Measurements from ENCODE around the gene BIRC6.
"Not testable (repeated sequence)": the region's sequence is repeated elsewhere in the genome, so short reads cannot be mapped to it uniquely, and the experiment has no call there.

BIRC6 gene

DNA sequence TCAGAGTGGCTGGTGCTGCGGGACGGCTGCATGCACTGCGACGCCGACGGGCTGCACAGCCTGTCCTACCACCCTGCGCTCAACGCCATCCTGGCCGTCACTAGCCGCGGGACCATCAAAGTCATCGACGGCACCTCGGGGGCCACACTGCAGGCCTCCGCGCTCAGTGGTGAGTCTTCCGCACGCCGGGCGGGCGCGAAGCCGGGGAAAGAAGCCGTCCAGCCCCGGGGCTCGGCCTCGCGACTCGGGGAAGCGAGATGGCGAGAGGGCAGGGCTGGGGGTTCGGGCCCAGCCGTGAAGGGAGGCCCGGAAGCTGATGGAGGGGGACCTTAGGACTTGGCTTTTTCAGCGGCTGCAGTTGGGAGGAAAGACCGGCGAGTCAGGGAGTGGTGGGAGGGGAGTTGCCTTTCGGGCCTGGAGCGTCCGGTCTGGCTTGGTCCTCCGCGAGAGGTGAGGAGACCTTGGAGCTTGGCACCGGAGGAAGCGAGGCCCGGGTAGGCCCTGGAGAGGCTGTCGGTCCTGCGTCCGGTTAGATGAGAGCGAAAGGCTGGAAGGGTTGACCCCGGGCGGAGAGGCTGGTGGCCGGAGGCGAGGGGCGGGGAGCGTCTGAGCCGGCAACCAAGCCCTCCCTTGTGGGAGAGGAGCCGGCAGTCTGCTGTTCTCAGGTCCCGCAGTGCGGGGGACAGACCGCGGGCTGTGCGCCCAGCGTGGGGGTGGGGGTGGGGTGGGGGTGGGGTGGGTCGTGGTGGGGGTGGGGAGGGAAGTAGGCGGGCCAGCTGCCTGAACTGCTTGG, 691 bp downstream of the BIRC6 start:
- peak overlapping the region; percentile 91 for H3K27ac ChIP-seq
- H3K9ac ChIP-seq: peak overlapping the region; percentile 94
- H3K27me3 ChIP-seq (ENCODE audit: insufficient read depth, low read depth): no peaks in the 10 kb centered on the region
- H3K4me2 ChIP-seq: peak overlapping the region; percentile 53; the same call in 1 of the 2 replicates
- TF ChIP-seq, protein P1, sequence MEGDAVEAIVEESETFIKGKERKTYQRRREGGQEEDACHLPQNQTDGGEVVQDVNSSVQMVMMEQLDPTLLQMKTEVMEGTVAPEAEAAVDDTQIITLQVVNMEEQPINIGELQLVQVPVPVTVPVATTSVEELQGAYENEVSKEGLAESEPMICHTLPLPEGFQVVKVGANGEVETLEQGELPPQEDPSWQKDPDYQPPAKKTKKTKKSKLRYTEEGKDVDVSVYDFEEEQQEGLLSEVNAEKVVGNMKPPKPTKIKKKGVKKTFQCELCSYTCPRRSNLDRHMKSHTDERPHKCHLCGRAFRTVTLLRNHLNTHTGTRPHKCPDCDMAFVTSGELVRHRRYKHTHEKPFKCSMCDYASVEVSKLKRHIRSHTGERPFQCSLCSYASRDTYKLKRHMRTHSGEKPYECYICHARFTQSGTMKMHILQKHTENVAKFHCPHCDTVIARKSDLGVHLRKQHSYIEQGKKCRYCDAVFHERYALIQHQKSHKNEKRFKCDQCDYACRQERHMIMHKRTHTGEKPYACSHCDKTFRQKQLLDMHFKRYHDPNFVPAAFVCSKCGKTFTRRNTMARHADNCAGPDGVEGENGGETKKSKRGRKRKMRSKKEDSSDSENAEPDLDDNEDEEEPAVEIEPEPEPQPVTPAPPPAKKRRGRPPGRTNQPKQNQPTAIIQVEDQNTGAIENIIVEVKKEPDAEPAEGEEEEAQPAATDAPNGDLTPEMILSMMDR (conservative IDR thresholded peaks at IDR 0.05; ENCODE audit: low read depth, low read length): no peak
- peaks cover 53% of the 10 kb centered on the region for H3K79me2 ChIP-seq (ENCODE audit: insufficient read depth, low read depth)
- peaks cover 35% of the 10 kb centered on the region for H3K4me1 ChIP-seq (ENCODE audit: low read depth, poor library complexity, severe bottlenecking)
- peaks cover 35% of the 10 kb centered on the region for H4K20me1 ChIP-seq (ENCODE audit: insufficient read depth)
- H3K4me3 ChIP-seq (IDR thresholded peaks at IDR 0.05; ENCODE audit: insufficient read depth, low read depth, low read length): peak overlapping the region; percentile 23
- peak overlapping the region; percentile 100 for H2AFZ ChIP-seq (ENCODE audit: low read depth)
- no peaks in the 10 kb centered on the region for H3K36me3 ChIP-seq (ENCODE audit: insufficient read depth)

DNA sequence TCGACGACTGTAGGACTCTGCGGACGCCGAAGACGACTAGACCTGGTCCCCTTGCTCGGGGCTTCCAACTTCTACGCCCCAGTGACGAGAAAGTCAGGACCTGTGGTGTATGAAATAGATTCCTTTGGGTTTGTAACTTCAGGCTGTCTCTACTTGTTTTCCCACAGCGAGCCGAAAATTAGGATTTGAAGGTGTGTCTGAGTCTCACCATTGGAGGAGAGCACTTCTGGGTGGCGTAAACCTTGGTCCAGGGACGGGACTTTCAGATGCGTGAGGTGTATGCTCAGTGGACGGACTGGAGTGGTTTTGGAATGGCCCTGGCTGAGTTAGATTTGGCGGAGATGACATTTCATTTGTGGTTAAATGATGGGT, 1.3 kb downstream of the BIRC6 start:
- peaks cover 38% of the 10 kb centered on the region for H4K20me1 ChIP-seq (ENCODE audit: insufficient read depth)
- peaks cover 35% of the 10 kb centered on the region for H3K4me1 ChIP-seq (ENCODE audit: low read depth, poor library complexity, severe bottlenecking)
- H3K27me3 ChIP-seq (ENCODE audit: insufficient read depth, low read depth): no peaks in the 10 kb centered on the region
- TF ChIP-seq, protein P1 (conservative IDR thresholded peaks at IDR 0.05; ENCODE audit: low read depth, low read length): no peak
- H2AFZ ChIP-seq (ENCODE audit: low read depth): no peak overlapping the region
- peak overlapping the region; percentile 42; the same call in 1 of the 2 replicates for H3K27ac ChIP-seq
- H3K9ac ChIP-seq: peak overlapping the region; percentile 52; the same call in 1 of the 2 replicates
- peak overlapping the region; percentile 65 for H3K4me2 ChIP-seq
- peaks cover 59% of the 10 kb centered on the region for H3K79me2 ChIP-seq (ENCODE audit: insufficient read depth, low read depth)
- no peaks in the 10 kb centered on the region for H3K36me3 ChIP-seq (ENCODE audit: insufficient read depth)
- peak overlapping the region; percentile 23 for H3K4me3 ChIP-seq (IDR thresholded peaks at IDR 0.05; ENCODE audit: insufficient read depth, low read depth, low read length)

DNA sequence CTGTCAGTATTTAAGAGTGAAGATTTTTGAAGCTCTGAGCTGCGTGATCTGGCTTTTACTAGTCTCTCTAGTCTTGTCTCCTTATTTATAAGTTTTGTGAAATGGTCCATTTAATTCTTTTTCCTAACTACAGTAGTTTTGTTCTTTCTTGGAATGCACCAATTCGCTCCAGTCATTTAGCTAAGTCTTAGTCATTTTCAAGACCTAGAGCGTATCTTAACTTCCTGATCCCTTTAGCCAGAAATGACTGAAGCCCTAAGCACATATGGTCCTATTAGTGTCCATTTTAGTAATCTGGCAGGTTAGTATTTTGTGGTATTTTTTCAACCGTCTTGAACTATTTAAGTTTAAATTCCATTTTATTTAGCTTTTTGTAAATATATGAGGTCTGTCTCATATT, 3.6 kb downstream of the BIRC6 start:
- Histone ChIP-seq H4K20me1 (ENCODE audit: insufficient read depth) (peaks cover 50% of the 10 kb centered on the region), H2AFZ (ENCODE audit: low read depth) (no peak overlapping the region), H3K4me1 (ENCODE audit: low read depth, poor library complexity, severe bottlenecking) (peaks cover 40% of the 10 kb centered on the region), H3K4me2 (peak overlapping the region; percentile 65; the same call in 1 of the 2 replicates), H3K36me3 (ENCODE audit: insufficient read depth) (no peaks in the 10 kb centered on the region), H3K4me3 (IDR thresholded peaks at IDR 0.05; ENCODE audit: insufficient read depth, low read depth, low read length) (no peak overlapping the region), H3K79me2 (ENCODE audit: insufficient read depth, low read depth) (peaks cover 82% of the 10 kb centered on the region), H3K9ac (no peak overlapping the region), H3K27me3 (ENCODE audit: insufficient read depth, low read depth) (no peaks in the 10 kb centered on the region), H3K27ac (no peak overlapping the region)
- TF ChIP-seq, protein P1 (conservative IDR thresholded peaks at IDR 0.05; ENCODE audit: low read depth, low read length): no peak

DNA sequence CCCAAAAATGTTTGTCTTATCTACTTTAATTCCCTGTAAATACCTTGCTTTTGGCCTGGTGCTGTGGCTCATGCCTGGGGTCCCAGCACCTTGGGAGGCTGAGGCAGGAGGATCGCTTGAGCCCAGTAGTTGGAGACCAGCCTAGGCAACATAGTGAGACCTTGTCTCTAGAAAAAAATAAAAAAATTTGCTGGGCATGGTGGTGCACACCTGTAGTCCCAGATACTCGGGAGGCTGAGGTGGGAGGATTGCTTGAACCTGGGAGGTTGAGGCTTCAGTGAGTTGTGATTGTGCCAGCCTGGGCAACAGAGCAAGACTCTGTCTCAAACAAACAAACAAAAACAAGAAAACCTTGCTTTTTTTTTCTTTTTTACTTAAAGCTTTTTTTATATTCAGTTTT, 6.2 kb downstream of the BIRC6 start:
- H2AFZ ChIP-seq (ENCODE audit: low read depth); H3K9ac ChIP-seq; H3K4me3 ChIP-seq (IDR thresholded peaks at IDR 0.05; ENCODE audit: insufficient read depth, low read depth, low read length); H3K27ac ChIP-seq; H3K36me3 ChIP-seq (ENCODE audit: insufficient read depth); H3K27me3 ChIP-seq (ENCODE audit: insufficient read depth, low read depth); H3K4me2 ChIP-seq: not testable (repeated sequence)
- H3K79me2 ChIP-seq (ENCODE audit: insufficient read depth, low read depth): peaks cover 100% of the 10 kb centered on the region
- H3K4me1 ChIP-seq (ENCODE audit: low read depth, poor library complexity, severe bottlenecking): peaks cover 50% of the 10 kb centered on the region
- peaks cover 71% of the 10 kb centered on the region for H4K20me1 ChIP-seq (ENCODE audit: insufficient read depth)

DNA sequence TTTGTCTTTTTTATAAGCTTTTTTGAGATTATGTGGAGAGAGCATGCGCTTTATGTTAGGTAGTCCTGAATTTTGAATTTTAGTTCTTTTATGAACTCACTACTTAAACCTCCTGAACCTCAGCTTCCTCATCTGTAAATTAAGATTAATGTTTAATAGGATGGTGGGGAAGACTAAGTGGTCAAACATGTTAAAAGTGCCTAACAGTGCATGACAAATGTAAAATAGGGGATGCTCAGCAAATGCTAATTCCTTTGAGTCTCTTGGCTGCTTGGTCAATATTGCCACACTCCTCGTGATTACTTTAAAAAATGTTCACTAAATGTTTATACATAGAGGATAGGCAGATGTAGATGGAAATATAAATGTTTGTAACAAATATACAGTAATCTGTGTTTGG, 6.8 kb downstream of the BIRC6 start:
- Histone ChIP-seq H3K4me2 (no peak overlapping the region), H3K9ac (no peak overlapping the region), H3K27ac (no peak overlapping the region), H4K20me1 (ENCODE audit: insufficient read depth) (peaks cover 76% of the 10 kb centered on the region), H2AFZ (ENCODE audit: low read depth) (no peak overlapping the region), H3K79me2 (ENCODE audit: insufficient read depth, low read depth) (peaks cover 100% of the 10 kb centered on the region), H3K4me1 (ENCODE audit: low read depth, poor library complexity, severe bottlenecking) (peaks cover 54% of the 10 kb centered on the region), H3K4me3 (IDR thresholded peaks at IDR 0.05; ENCODE audit: insufficient read depth, low read depth, low read length) (no peak overlapping the region), H3K27me3 (ENCODE audit: insufficient read depth, low read depth) (no peaks in the 10 kb centered on the region), H3K36me3 (ENCODE audit: insufficient read depth) (no peaks in the 10 kb centered on the region)
- TF ChIP-seq, protein P1 (conservative IDR thresholded peaks at IDR 0.05; ENCODE audit: low read depth, low read length): no peak

DNA sequence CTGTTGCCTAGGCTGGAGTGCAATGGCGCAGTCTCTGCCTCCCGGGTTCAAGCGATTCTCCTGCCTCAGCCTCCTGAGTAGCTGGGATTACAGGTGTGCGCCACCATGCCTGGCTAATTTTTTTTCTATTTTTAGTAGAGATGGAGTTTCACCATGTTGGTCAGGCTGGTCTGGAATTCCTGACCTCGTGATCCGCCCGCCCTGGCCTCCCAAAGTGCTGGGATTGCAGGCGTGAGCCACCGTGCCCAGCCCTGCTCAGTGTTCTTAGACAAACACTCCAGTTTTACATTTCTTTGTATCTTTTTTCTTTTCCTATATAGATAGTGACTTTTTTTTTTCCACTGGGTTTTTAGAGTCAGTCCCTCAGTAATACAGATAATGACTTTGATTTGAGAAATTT, 7.5 kb downstream of the BIRC6 start:
- H3K4me2 ChIP-seq; H3K27me3 ChIP-seq (ENCODE audit: insufficient read depth, low read depth); H3K9ac ChIP-seq; H3K4me3 ChIP-seq (IDR thresholded peaks at IDR 0.05; ENCODE audit: insufficient read depth, low read depth, low read length); H3K27ac ChIP-seq; H3K36me3 ChIP-seq (ENCODE audit: insufficient read depth); H2AFZ ChIP-seq (ENCODE audit: low read depth): not testable (repeated sequence)
- Histone ChIP-seq H3K79me2 (ENCODE audit: insufficient read depth, low read depth) (peaks cover 100% of the 10 kb centered on the region), H4K20me1 (ENCODE audit: insufficient read depth) (peaks cover 76% of the 10 kb centered on the region), H3K4me1 (ENCODE audit: low read depth, poor library complexity, severe bottlenecking) (peaks cover 54% of the 10 kb centered on the region)

DNA sequence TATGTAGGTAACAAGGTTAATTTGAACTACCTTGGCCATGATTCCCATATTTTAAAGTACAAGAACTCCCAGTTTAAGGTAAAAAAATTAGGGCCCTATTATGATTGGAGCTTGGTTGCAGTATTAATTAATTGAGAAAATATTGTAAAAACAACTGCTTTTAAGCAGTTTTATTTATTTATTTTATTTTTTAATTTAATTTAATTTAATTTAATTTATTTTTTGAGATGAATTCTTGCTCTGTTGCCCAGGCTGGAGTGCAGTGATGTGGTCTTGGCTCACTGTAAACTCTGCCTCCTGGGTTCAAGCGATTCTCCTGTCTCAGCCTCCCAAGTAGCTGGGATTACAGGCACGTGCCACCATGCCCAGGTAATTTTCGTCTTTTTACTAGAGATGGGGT, 8.9 kb downstream of the BIRC6 start:
- not testable (repeated sequence) for H3K27me3 ChIP-seq (ENCODE audit: insufficient read depth, low read depth); H2AFZ ChIP-seq (ENCODE audit: low read depth); H3K9ac ChIP-seq; H3K4me2 ChIP-seq; H3K27ac ChIP-seq; H3K36me3 ChIP-seq (ENCODE audit: insufficient read depth); H3K4me3 ChIP-seq (IDR thresholded peaks at IDR 0.05; ENCODE audit: insufficient read depth, low read depth, low read length)
- Histone ChIP-seq H4K20me1 (ENCODE audit: insufficient read depth) (peaks cover 72% of the 10 kb centered on the region), H3K4me1 (ENCODE audit: low read depth, poor library complexity, severe bottlenecking) (peaks cover 41% of the 10 kb centered on the region), H3K79me2 (ENCODE audit: insufficient read depth, low read depth) (peaks cover 99% of the 10 kb centered on the region)

Data from KMS-11 (cell line).